Liver (tissue), 3 donors: ENCODE measurements around the gene IGF1R.

ENCODE experiments used
- ATF3 ChIP-seq: IDR thresholded peaks from 2 replicates; pipeline ENCODE4 v1.6.1; 2016; ENCODE audit warnings: antibody characterized with exemption
- CTCF ChIP-seq: fragments of 150-350 bp; IDR thresholded peaks from 2 replicates; pipeline ENCODE4 v1.5.1; 2017; ENCODE audit warnings: improper control_type of control experiment, low read depth, low read length; ENCODE audit not compliant: missing input control
- REST ChIP-seq: IDR thresholded peaks from 2 replicates; pipeline ENCODE4 v1.6.1; 2016; ENCODE audit warnings: antibody characterized with exemption, mild to moderate bottlenecking
- donor health status: healthy.
- donor health status: healthy.

- TF ChIP-seq CTCF: no peak
- no peak for TF ChIP-seq REST
- TF ChIP-seq ATF3: no peak
Observed at GRCh38 chr15:98976500-98976899, 328.2 kb downstream of the IGF1R start.
